Fibroblast of upper back skin (primary cell): ENCODE data around the gene DCP1B.

Experiments
- DNase-seq: peaks from one replicate; pipeline ENCODE4 v3.0.0-alpha.2; 2013

Gene DCP1B

GRCh38 chr12:1918081-1918883, 86.0 kb downstream of the DCP1B start, which contains the start of gene CACNA2D4:
Gene CACNA2D4 (minus strand): TSS chr12:1918652. CDS start chr12:1918473, 179 bp downstream.
- no peak for DNase-seq

- DNase-seq, result no peak
These were observed 86.8 kb downstream of the DCP1B start for GRCh38 chr12:1917172-1918070.

GRCh38 chr12:1916371-1917171, 87.7 kb downstream of the DCP1B start:
- DNase-seq, result no peak

DNA sequence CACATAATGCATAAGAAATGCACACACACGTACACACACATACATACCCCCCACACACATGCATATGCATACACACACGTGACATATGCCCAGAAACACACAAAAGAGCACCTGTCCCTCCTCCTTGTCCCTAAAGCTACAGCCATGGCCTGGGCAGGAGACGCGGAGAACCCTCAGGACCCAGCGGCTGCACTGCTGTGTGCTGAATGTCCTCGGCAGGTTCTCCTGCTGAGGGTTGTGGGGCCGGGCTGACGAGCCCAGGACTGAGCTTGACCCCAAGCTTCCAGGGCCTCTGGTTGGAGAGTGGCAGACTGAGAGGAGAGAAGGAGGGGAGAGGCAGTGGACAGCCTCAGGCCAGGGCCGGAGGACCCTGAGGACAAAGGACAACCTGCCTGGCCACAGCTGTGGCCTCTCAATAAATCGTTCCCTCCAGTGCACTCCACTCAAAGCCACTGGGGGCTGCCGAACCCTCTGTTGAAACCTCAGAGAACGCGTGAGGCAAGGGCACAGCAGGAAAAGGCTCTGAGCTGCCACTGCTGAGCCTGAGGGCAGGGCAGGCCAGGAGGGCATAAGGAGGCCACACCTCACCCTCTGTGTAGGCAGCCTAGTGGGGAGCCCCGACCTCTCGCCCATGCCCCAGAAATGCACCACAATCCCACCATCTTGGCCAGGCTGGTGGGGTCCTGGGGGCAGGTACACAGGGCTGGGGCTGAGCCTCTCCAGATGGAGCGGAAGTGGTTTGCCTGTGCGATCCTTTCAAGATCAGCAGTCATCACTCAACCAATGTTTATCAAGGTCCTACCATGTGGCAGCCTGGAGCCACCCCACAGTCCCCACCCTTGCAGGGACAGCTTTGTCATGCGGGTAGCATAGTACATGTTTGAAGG, 88.9 kb downstream of the DCP1B start:
- no peak for DNase-seq

DNA sequence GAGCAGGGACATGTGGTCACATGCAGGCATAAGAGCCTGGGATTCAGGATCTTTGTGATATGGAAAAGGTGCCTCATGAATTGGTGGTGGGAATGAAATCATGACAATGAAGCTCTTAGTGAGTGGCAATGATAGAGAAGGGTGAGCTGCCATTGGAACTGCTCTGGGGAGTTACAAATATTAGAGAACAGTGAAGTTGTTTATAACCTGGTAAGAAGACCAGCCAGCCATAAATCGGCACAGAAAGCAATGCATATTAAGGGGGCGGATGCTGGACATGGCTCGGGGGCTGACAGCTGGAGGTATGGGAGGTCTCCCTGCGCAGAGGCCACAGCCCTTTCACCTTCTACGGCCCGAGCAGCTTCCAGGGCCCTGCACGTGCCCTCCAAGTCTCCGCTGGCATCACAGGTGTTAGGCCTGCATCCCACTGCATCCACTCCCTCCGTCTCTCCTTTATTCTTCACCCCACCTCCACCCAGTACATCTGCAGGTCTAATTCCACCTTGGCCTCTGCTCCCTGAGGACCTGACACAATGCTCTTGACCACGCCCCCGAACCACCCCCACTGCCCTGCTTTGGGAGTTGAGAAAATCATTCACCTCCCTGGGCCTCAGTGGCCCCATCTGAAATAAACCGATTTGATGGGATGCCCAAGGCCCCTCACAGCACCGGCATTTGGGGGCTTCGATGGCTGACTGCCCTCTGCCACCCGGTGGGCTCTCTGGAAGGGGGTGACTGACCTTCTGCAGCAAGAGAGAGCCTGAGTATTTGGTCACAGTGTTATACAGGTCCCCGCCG, 89.9 kb downstream of the DCP1B start:
- no peak for DNase-seq

GRCh38 chr12:1913377-1914113, 90.7 kb downstream of the DCP1B start:
- no peak for DNase-seq

GRCh38 chr12:1912580-1913376, 91.5 kb downstream of the DCP1B start:
- DNase-seq, result no peak

- DNase-seq, result no peak
These were observed 92.4 kb downstream of the DCP1B start for GRCh38 chr12:1911598-1912575.

DNA sequence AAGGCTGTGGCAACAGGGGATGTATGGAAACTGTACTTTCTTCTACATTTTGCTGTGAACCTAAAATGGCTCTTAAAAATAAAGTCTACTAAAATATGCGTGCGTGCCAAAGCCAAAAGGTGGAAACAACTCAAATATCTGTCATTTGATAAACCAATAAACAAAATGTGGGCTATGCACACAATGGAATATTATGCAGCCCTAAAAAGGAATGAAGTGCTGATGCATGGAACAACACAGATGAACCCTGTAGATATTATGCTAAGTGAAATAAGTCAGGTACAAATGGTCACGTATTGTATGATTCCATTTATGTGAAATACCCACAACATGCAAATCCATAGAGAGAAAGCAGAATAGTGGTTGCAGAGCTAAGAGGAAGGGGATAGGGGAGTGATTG, 93.8 kb downstream of the DCP1B start:
- DNase-seq, result no peak

GRCh38 chr12:1908758-1909157, 95.5 kb downstream of the DCP1B start:
- no peak for DNase-seq

DNA sequence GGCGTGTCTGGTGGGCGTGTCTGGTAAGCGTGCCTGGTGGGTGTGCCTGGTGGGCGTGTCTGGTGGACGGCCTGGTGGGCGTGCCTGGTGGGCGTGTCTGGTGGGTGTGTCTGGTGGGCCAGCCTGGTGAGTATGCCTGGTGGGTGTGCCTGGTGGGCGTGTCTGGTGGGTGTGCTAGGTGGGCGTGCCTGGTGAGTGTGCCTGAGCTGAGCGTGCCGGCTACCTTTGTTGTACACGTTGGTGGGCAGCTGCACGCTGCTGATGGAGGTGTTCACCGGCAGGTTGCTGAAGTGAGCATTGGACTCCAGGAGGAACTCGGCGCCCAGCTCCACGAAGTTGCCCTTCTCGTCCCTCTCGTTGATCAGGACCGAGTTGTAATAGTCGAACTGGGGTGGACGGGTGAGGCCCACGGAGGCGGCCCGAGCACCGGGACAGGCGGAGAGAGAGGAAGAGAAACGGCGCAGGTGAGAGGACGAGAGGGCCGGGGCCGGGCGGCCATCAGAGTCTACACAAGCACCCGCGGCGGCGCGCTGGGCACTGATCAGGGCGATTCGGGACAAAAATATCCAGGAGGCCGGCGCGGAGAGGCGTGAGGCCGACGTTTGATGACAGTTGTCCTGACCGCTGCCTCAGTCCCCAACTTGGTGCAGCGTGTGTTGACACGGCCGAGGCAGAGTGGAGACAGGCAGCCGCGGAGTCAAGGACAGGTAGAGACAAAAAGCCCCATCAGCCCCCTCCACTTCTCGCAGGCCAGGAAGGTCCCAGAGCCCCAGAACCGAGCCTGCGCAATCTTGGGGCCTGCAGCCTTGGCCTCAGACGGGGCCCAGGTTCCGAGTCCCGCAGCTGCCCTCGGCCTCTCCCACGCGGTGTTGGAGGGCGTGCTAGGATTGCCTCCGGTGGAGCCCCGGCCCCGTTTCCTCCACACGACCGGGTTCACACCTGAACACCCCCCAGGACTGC, 96.3 kb downstream of the DCP1B start:
- DNase-seq, result no peak

GRCh38 chr12:1906579-1906978, 97.7 kb downstream of the DCP1B start:
- no peak for DNase-seq

DNA sequence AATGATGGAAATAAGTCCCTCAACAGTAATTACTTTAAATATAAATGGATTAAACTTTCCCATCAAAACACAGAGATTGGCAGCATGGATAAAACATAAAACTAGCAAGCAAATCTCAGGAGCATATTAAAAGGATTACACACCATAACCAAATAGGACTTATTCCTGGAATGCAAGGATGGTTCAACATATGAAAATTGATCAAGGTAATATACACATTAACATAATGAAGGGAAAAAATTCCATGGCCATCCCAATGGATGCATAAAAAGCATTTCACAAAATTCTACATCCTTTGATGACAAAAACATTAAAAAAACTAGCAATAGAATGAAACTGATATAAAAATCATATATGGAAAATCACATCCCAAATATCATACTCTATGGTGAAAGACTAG, 99.4 kb downstream of the DCP1B start:
- no peak for DNase-seq

- no peak for DNase-seq
These were observed 107.3 kb downstream of the DCP1B start for GRCh38 chr12:1896964-1897363.
